HG03558 (cell line): Measurements from ENCODE around the gene P2RX6.
"Not testable (repeated sequence)": the region's sequence is repeated elsewhere in the genome, so short reads cannot be mapped to it uniquely, and the experiment has no call there.

Source experiments
- ATAC-seq: cut with Tn5 transposase; IDR thresholded peaks from one replicate; pipeline ENCODE4 v1.9.1; 2021; ENCODE audit warnings: moderate number of reproducible peaks; ENCODE audit not compliant: unreplicated experiment; ENCODE audit errors: extremely low read depth

P2RX6 gene

DNA sequence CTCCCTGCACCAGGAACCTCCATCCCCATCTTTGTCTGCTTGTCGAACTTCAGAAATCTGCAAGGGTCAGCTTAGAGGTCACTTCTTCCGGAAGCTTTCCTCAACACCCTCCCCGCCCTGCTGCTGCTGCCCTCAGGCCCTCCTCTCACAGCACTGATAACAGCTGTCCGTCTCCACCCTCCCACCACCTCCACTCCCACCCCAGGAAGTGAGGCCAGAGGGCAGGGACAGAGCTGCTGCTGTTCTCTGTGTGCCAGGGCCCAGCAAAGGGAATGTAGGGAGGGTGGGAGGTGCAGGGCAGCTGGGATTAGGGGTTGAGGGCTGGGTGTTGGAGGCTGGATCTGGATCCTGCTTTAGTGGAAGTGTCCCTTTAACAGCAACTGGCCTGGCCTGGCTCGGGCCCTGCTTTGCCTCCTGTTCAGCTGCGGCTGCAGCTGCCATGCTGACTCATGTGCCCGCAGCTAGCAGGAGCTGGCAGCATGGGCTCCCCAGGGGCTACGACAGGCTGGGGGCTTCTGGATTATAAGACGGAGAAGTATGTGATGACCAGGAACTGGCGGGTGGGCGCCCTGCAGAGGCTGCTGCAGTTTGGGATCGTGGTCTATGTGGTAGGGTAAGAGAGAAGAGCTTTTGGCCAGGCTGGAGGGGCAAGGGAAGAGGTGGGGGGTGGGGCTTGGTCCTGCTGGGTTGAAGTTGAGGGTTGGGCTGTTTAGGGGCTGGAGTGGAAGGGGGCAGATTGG, at the start of gene P2RX6:
P2RX6 (plus strand) TSS at position 440 of the 740 bp plus-strand sequence; CDS start at position 450, 10 bp downstream.
- no peak for ATAC-seq

DNA sequence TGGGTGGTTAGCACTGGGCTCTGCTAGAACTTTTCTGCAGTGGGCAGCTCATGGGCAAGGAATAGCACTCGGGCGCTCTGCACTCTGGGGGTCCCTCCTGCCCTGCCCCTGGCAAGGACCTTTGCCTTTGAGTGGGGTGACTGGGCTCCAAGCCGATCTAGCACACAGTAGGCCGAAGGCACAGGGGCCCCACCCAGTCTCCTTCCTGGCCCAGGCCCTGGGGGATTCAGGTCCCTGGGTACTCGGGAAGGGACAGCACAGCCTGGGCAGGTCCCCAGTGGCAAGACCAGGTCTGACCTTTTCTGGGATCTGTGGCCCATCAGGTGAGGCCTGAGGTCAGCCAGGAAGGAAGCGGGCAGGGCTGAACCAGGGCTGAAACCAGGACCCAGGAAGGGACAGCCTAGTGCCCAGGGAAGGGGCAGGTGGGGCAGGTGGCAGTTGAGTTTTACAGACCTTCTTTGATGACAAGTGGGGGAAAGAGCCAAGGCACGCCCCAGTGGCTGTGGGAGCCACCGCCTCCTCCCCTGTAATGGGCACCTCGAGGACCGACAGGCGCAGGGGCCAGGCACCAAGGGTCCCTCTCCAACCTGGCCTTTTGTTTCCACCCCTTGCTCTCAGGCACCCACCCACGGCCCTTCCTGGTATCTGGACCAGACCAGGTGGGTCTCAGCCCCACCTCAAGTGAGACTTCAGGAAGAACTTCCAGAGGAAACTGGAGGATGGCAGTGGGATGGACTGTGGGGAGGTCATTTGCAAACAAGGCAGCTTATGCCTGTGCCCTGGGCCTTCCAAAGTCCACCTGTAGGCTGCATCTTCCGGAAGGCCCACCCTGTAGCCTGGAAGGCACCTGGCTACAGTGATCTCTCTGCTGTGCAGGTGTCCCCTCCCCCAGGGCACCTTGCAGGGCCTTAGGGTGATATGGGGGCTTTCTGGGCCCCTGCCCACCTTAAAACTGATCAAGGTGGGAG, 48.8 kb upstream of the P2RX6 start:
- no peak for ATAC-seq

DNA sequence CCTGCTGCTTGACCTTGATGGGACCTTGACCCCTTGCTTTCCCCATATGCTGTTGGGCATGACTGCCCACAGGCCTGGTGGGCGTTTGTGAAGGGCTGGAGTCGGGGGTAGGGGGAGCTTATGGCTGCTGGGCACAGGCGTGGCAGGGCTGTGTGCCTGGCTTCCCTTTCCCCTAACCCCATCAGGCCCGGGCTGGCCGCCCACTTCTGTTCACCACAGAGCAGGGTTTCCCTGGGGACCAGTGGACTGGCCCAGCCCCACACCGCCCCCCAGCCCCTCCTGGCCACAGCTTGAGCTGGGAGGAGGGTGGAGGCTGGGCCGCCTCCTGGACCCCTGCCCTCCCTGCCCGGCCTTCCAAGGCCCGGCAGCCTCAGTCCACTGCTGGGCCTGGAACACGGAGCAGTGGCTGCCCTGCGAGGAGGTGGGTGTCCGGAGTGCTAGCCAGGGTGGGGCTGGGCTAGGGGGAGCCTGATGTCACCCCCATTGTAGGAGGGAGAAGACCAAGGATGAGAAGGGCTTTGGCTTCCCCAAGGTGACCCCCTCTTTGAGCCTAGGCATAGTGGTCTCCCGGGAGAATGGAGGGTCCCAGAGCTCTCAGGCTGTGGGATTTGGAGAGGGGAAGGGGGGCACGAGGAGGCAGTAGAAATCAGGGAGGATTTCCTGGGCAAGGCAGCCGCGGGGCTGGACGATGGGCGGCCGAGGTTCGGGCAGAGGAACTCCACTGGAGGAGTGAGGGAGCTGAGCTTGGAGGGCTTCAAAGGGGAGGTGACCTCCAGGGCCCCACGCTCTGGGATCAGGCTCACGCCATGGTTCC, 47.9 kb upstream of the P2RX6 start, which contains the start of gene AIFM3:
AIFM3 (plus strand) TSS at position 373 of the 814 bp plus-strand sequence. CDS start 690 bp downstream, outside the sequence.
- ATAC-seq = no peak

DNA sequence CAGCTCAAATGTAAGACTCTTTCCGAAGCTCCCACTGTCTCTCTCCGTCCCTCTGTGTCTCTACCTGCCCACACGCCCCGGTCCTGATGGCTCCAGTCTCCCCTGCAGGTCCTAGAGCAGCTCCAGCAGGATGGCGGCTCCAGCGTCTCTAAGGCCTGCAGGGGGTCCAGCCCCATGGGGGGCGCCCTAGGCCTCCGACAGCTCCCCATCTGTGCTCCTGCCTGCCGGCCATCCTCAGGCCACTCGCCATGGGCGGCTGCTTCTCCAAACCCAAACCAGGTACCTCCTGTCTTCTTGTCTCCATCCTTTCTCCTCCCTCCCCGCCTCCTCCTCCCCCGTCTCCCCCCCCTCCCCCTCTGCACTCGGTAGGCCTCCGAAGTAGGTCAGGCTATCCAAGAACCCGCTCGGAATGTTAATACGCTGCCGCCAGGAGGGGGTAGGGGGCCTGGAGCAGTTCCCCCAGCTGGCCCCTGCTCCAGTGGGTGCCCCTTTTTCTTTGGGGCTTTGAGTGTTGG, 47.2 kb upstream of the P2RX6 start:
- ATAC-seq = no peak

GRCh38 chr22:20968281-20968977, 46.5 kb upstream of the P2RX6 start:
- no peak for ATAC-seq

- ATAC-seq = no peak
These were observed 43.9 kb upstream of the P2RX6 start for GRCh38 chr22:20970939-20971657.

DNA sequence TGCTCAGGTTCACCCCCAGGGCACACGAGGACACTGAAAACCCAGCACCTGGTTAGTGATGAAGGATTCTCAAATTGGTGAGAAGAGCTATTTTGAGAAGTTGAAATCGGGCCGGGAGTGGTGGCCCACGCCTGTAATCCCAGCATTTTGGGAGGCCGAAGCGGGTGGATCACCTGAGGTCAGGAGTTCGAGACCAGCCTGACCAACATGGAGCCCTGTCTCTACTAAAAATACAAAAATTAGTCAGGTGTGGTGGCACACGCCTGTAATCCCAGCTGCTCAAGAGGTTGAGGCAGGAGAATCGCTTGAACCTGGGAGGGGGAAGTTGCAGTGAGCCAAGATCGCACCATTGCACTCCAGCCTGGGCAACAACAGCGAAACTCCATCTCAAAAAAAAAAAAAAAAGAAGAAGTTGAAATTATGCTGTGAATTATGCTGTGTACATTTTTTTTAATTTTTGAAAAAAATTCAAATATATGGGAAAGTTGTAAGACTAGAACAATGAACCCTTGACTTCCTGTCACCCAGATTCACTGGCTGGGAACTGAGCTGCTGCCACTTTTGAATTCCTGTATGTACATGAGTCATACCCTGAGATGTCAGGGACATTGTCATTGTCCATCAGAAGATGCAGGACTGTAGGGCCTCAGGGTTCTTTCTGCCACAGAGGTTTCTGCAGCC, 42.8 kb upstream of the P2RX6 start:
- ATAC-seq = not testable (repeated sequence)

- ATAC-seq = no peak
These were observed 41.9 kb upstream of the P2RX6 start for GRCh38 chr22:20972933-20973577.

GRCh38 chr22:20973634-20974286, 41.2 kb upstream of the P2RX6 start:
- ATAC-seq = no peak

- ATAC-seq = no peak
These were observed 40.5 kb upstream of the P2RX6 start for GRCh38 chr22:20974336-20974955.

DNA sequence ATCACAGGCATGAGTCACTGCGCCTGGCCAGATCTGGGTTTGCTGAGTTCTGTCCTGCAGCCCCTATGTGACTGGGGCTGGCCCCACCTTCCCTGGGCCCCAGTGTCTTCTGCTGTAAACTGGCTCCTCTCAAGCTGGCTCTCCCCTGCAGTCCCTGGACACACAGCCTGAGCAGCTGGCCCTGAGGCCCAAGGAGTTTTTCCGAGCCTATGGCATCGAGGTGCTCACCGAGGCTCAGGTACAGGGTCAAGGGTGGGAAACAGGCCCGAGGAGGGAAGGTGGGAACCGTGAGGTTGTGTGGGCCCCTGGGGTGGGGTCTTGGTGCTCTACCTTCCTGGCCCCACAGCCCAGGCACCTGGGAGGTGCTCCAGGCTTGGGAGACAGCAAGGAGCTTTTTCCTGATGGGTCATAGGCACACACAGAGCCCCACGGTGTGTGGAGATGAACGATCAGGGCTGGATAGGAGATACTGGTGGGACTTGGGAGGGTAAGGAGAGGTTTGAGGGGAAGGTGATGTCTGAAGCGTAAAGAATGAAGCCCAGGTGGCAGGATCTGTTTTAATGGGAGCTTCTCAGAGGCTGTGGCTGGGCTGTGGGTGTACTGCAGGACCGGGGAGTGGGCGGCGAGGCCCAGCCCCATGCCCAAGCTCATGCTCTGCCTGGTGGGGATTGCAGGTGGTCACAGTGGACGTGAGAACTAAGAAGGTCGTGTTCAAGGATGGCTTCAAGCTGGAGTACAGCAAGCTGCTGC, 39.2 kb upstream of the P2RX6 start:
- ATAC-seq = no peak

- no peak for ATAC-seq
These were observed 38.6 kb upstream of the P2RX6 start for GRCh38 chr22:20976291-20976877.

DNA sequence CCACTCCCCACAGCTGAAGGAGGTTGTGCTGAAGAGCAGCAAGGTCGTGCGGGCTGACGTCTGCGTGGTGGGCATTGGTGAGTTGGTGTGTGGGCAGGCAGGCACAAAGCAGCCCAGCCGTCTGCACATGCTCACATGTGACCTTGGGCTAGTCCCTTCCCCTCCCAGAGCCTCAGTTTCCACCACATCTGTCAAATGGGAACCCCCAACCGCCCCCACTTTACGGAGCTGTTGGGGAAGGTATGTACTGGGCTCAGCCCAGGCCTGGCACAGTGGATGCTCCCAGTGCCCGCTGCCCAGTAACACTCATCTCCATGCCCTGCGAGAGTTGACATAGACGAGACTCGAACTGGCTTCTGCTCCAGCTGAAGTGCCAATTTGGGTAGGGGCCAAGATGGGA, 37.9 kb upstream of the P2RX6 start:
- ATAC-seq = no peak

- no peak for ATAC-seq
These were observed 37.3 kb upstream of the P2RX6 start for GRCh38 chr22:20977516-20978170.

DNA sequence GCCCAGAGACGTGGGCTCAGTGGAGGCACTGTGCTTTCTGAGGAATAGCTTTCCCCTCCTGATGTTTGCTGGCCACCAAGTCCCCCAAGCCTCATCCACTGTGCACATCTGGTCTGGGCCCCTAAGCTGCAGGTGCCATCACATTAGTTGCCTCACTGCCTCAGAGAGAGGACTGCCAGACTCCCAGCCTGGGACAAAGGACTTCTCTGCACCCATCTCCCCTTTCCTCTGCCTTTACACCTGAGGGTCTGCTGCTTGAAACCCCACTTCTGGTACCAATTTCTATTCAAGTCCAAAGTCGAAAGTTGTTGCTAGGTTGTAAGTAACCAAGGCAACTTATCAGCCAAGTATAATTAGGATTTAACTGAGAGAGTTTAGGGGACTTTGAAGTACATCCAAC, 36.5 kb upstream of the P2RX6 start:
- ATAC-seq = no peak
